DMS 273 treated with DMSO at 0.1 percent for 48 hours (cell line): ENCODE results near the gene FKBP15.
A peak's percentile ranks its signal among the peaks of the same experiment; 100 is the strongest.
"Not testable (repeated sequence)": the region's sequence is repeated elsewhere in the genome, so short reads cannot be mapped to it uniquely, and the experiment has no call there.

Experiments used
- DNase-seq: peaks from one replicate; lab custom pipeline; 2025; lab: John Stamatoyannopoulos, UW

Gene FKBP15

GRCh38 chr9:113221003-113221799 lies at the start of gene FKBP15, which contains the start of gene SLC31A1:
Gene FKBP15, minus strand, starts transcription at chr9:113221277. Its CDS starts 34 bp downstream, at chr9:113221243.
Gene SLC31A1, plus strand, starts transcription at chr9:113221544. Its CDS starts 34,605 bp downstream, at chr9:113256149.
- DNase-seq: peak; percentile 93

- DNase-seq: no peak
Observed at GRCh38 chr9:113269871-113270270, 48.8 kb upstream of the FKBP15 start.

DNA sequence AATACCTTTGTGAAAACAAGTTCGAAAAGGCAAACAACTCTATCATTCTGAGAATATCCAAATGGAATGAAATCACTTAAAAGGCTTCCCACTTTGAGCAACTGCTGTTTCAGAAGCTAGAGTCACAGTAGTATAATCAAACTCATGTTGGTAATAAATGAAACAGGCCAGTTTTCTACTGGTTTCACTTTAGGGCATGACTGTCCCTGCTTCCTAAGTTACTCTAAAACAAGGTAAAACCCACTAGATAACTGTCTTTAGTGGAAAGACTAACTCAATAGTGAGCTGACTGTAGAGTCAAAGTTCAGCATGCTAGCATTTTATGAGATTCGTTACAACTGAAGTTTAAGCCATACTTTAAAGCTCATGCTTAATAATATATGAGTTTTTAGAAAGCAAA lies 48.3 kb upstream of the FKBP15 start:
- no peak for DNase-seq

DNA sequence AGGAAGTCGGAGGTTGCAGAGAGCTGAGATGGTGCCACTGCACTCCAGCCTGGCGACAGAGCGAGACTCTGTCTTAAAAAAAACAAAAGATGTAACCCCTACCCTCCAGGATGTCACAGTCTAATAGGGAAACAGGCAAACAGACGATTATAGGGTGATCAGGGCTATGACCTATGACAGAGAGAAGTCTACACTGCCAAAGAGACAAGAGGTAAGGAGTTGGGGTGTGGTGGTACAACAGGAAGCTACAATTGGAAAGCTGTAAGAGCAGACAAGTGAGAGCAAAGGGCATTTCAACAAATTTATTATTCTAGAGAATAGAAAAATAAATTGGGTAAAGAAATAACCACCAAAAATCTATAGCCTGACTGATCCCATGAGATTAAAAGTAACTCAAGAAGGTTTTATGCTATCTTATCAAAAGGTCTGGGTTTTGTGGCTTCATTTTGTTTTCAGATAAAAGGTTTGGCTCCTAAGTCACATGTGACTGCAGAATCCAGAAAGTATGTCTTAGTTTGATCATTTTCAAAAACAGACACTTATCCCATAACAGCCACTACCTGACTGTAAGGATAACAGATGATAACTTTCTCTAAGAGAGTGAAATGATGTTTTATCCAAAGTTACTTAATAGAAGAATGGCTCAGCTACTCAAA lies 47.0 kb upstream of the FKBP15 start:
- no peak for DNase-seq

GRCh38 chr9:113266174-113266573 lies 45.1 kb upstream of the FKBP15 start:
- no peak for DNase-seq

- no peak for DNase-seq
Observed at GRCh38 chr9:113261917-113262671, 41.0 kb upstream of the FKBP15 start.

GRCh38 chr9:113258282-113258681 lies 37.2 kb upstream of the FKBP15 start:
- no peak for DNase-seq

DNA sequence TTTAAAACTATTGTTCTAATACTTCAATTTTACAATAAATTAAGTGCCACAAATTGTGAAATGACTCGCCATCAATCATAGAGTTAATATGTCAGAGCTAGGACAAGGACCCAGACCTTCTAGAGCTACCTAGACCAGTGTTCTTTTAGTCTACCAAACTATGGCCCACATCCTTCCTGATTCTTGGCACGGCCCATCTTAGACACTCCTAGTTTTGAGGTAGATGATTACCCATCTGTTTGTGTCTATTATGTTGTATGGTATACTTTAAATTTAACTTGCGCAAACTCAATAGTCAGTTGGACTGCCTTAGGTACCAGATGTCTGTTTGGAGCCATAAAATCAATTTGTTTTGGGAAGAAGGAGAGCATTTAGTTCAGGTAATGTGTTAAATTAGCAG lies 36.8 kb upstream of the FKBP15 start:
- no peak for DNase-seq

DNA sequence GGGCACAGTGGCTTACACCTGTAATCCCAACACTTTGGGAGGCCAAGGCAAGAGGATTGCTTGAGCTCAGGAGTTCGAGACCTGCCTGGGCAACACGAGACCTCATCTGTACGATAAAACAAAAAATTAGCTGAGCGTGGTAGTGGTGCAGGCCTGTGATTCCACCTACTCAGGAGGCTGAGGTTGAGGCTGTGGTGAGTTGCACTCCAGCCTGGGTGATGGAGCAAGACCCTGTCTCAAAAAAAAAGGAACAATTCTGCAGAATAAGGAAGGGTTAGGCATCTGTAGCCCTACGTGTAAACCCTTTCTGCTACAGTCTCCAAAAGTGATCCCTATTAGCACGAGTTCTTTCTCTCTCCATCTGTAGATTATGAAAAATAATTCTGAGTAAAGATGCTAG lies 34.4 kb upstream of the FKBP15 start:
- DNase-seq: no peak

DNA sequence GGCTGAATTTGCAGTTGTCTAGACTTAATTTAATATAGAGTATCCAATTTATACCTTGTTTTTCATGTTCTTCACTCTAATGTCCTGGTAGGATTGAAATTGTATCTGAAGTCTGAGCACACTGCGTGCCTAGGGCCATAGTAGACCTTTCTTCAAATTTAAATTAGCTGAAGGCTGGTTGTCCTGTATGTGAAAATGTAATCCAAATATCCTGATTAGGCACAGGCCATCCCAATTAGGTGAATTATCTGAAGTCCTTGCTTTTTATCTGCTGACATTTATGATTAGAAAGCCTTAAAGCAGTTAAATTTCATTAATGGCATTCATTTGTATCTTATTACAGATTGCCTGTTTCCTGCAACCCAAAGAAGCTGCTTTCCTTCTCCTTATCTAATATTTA lies 33.9 kb upstream of the FKBP15 start:
- no peak for DNase-seq

GRCh38 chr9:113250807-113251206 lies 29.7 kb upstream of the FKBP15 start:
- DNase-seq: no peak

- DNase-seq: not testable (repeated sequence)
Observed at GRCh38 chr9:113249661-113250060, 28.6 kb upstream of the FKBP15 start.

GRCh38 chr9:113247640-113248039 lies 26.6 kb upstream of the FKBP15 start:
- DNase-seq: no peak

DNA sequence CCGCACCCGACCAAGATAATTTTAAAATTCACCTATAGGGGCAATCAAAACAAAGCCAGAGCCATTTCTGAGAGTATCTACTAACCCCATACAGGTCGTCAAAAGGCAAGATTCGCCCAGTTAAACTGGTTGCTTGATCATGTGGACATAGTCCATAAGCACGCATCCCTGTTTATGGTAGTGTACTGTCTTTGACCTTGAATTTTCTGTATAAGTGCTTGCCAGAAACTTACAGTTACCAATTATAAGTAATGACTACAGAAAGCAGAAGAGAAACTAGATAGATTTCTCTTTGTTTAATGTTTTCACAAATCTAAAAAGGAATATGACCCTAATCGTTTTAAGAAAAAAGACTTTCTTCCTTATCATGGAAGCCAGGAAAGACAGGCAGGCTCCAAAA lies 25.9 kb upstream of the FKBP15 start:
- no peak for DNase-seq

GRCh38 chr9:113245894-113246293 lies 24.8 kb upstream of the FKBP15 start:
- DNase-seq: no peak

- DNase-seq: no peak
Observed at GRCh38 chr9:113244556-113244955, 23.5 kb upstream of the FKBP15 start.

DNA sequence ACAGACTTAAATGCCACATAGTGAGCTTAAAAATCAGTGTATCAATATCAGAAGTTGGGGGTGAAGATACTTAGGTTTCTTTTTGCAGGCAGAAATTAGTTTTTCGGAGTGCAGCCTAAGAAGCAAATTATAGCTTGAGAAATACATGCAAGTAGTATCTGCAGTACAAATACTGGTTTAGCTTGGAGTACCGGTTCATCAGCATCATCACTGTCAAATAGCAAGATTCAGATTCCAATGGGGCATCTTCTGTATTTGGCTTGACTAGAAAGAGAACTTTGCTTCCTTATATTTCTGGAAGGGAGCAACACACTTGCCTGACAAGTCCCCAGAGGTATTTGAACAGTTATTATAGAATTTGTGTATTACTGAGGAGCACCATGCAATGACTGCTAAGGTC lies 20.1 kb upstream of the FKBP15 start:
- no peak for DNase-seq

DNA sequence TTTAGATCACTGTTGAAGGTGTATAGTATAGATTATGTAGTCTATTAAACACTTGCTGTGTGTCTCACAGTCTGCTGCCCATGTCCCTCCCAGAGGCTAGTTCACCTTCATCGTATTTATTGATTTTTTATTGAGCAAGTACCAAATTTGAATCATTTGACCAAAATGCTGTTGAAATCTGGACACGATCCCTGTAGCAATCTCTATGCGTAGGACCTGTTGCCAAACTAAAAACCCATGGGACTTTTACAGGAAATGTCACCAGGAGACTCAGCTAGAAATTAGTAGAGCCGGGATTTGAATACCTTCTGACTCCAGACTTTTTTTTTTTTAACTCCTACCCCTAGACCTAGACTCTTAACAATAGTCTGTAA lies 17.8 kb upstream of the FKBP15 start:
- DNase-seq: no peak

DNA sequence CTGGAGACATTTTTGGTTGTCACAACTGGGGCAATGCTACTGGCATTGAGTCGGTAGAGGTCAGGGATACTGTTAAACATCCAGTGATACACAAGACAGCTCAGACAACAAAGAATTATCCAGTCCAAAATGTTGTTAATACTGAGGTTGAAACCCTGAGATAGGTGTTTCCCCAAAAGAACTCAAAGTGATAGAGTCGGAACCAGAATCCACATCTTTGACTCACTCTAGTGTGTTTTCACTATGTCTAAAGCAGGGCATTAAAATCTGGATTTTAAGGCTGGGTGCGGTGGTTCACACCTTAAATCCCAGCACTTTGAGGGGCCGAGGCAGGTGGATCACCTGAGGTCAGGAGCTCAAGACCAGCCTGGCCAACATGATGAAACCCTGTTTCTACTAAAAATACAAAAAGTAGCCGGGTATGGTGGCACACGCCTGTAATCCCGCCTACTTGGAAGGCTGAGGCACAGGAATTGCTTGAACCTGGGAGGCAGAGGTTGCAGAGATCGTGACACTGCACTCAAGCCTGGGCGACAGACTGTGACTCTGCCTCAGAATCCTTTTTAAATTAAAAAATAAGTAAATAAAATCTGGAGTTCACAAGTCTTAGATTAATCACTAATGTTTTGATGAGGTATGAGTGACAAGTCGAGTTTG lies 17.3 kb upstream of the FKBP15 start:
- DNase-seq: no peak

DNA sequence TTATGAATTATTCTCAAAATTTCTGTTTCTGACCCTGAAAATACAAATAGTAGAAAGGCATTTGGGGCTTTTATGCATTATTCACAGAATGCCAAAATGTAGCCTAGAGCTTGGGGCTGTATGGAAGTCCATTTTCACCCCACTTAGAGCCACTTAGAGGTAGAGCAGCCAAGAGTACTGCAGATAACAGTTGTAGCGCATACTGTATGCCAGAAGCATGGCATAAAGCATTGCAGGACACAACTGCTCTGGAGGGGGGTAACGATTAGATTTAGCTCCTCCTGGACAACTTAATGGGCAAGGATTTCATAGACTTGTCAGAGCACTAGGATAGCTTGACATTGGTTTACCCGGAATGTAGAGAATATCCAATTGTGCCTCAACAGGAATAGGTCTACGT lies 15.9 kb upstream of the FKBP15 start:
- no peak for DNase-seq

DNA sequence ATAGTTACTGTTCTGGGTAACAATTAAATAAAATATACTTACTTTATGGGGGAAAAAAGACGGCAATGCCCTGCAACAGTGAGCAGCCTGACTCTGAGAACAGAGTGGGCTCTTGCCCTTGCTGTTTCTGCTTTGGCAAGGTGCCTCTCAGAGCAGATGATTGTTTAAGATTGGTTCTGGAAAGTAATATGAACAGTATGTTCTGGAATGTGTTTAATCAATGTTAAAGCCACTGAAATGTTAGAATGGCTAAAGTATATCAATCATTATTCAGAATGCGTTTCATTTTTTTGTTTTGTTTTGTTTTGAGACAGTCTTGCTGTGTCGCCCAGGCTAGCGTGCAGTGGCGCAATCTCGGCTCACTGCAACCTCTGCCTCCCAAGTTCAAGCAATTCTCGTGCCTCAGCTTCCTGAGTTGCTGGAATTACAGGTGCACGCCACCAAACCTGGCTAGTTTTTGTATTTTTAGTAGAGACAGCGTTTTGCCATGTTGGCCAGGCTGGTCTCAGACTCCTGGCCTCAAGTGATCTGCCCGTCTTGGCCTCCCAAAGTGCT lies 14.7 kb upstream of the FKBP15 start:
- not testable (repeated sequence) for DNase-seq

- no peak for DNase-seq
Observed at GRCh38 chr9:113231701-113232100, 10.6 kb upstream of the FKBP15 start.
